Stimulated activated CD4-positive, alpha-beta T cell treated with anti-CD3 and anti-CD28 coated beads, Interleukin-12 subunit alpha, Interleukin-12 subunit beta, amount 100 ng/mL, for 24 hours (primary cell): ENCODE results near the gene OMA1.
"Not testable (repeated sequence)": the region's sequence is repeated elsewhere in the genome, so short reads cannot be mapped to it uniquely, and the experiment has no call there.

Experiments
- DNase-seq, 2 experiments: peaks; one replicate each; pipeline ENCODE4 v3.0.0-alpha.2; 2020; ENCODE audit warnings: low read depth in 2 of 2

Gene OMA1

DNA sequence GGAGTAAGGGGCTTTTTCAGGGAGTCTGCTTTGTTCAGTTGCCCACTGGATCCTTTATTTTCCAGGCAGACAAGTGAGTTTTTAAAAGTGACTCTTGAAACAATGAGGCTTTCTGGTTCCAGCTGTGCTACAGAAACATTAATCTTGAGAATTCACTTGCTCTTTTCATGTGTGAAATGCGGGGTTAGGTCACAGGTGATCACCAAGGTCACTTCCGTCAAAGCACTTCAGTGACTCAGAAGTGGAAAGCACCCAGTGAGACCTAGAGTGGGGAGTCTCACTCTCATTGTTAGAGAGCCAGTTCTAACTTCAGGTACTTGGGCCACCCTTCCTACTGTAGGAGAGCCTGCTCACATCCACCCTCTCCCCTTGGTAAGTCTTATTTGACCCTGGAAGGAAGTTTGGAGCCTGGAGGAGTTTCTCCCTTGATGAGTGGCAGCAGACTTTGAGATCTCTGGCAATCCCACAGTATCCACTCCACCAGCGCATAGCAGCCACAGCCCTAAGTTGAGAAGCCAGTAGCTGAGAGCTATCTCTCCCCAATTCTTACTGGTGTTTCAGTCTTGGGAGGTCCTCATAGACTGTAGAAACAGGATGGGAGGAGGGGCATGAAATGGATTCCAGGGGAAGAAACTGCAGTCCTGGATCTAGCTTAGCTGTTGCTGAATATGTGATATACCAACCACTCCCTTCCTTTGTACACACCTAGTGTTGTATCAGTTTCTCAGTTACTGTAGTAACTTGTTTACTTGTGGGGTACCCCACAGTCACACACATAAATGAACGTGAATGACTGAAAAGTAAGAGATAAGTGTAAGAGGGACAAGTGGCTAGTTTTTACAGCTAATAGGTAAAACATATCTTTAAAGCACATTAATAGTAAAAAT lies 27.4 kb upstream of the OMA1 start:
- no peak for DNase-seq

DNA sequence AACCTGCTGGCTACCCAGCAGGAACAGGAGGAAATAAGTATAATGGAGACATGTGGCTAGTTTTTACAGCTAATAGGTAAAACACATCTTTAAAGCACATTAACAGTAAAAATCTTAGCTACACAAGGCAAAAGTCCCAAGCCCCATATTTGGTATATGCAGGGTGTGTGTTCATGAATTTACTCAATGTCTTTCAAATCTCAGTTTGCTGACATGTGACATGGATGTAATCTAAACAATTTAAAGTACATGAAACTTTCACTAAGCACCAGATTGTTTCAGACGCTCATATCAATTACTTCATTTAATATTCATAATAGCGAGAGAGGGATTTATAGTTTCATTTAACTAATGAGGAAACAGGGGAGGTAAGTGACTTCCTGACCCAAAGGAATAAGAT lies 26.6 kb upstream of the OMA1 start:
- no peak for DNase-seq

DNA sequence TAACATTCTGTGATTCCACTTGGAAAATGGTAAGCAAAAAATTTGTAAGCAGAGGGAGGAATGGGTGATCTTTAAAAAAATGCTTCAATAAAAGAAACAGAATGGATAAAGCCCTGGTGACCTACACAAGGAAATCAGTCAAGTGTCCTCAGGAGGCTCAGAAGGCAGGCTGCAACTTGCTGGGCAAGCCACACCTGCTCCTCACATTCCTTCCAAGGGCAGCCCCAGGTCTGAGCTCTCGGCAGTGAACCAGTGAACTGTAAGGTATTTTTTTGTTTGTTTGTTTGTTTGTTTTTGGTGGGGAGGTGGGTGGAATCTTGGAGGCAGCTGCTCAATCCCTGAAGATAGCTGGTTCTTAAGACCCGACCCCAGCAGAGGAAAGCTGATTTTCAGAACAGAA lies 26.2 kb upstream of the OMA1 start:
- no peak for DNase-seq

DNA sequence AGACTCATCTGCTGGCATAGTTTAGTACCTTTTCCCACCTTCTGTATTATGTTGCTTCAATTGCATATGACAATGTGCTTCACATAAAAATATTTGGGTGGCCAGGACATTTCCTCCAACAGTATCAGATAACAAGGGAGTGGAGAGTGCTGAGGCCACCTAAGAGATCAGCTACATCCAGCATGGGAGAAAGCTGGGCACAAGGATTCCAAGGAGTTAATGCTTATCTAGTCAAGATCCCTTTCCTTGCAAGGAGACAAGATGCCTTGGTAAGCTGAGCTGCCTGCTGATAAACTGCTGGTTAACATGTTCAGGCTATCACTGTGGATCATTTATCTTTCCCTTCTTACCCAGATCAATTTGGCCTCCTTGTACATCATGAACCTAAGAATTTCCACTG lies 25.1 kb upstream of the OMA1 start:
- no peak for DNase-seq

DNA sequence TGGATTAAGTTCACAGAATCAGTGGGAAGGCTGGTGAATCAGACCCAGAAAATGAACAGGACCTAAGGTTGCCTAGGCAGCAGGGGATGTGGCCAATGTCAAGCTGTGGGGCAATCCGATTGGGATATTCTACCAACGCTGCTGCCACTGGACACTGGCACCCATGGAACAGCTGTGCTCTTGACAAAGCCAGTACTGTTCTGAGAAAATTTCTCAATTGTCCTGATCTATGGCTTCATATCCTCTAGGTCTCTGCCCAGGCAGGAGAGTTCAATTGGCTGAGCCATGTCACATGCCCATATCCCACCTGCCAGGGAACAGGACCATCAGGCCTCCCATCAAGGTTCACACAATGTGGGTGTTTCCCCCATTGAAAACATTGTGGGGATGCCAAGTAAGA lies 24.3 kb upstream of the OMA1 start:
- no peak for DNase-seq

DNA sequence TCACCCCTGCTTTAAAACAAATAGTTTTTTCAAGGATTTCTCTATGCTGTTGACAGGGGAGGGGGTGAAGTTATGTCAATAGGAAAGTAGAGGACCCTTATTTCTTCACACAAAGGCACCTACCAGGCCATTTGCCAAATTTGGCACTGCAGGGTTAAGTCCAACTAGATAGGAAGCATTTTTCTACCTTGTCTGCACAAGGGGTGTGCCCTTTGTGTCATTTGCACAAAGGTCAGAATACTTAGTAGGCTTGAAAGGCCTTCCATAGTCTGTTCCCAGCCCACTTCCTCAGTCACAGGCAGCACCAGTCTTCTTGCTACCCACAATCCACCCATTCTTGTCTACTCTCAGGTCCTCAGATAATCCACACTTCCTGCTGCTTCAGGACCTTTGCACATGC lies 23.6 kb upstream of the OMA1 start:
- no peak for DNase-seq

DNA sequence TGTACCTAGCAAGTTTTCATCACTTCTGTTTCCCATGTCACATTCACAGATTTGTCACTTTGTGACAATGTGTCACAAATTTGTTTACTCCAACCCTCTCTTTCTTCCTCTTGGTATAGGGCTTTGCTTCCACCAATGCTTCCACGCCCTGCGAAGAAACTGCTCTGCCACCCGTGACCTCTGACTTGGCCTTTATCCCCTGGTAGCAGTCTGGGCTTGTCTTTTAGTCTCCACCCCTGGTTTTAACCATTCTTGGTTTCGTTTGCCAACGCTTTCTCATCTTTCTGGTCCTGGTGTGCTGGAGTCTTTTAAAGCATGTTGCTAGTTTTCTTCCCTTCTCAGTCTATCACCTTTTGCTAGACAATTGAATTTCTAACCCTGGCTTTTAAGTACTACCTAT lies 22.4 kb upstream of the OMA1 start:
- no peak for DNase-seq

DNA sequence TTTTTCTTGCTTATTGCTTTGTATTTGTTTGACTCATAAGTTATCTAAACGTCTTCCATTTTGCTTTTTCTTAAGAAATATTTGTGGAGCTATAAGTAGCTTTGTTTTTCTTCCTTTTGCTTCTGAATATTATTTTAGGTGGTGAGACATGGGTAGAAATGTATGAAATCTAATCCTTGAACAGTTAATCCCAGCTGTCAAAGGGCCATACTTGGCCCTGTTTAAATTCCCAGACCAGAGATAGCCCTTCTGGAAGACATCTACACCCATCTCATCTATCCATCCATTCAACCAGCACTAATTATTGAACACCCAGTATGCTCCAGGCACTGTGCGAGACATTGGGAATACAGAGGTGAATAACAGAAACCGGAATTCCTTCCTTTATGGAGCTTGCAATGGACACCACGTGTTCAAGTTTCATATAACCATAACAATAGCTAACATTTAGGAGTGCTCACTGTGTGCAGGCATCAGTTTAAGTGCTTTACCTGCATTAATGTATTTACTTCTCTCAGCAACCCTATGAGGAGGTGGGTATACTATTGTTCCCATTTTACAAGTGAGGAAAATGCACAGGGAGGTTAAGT lies 21.8 kb upstream of the OMA1 start:
- DNase-seq = no peak

DNA sequence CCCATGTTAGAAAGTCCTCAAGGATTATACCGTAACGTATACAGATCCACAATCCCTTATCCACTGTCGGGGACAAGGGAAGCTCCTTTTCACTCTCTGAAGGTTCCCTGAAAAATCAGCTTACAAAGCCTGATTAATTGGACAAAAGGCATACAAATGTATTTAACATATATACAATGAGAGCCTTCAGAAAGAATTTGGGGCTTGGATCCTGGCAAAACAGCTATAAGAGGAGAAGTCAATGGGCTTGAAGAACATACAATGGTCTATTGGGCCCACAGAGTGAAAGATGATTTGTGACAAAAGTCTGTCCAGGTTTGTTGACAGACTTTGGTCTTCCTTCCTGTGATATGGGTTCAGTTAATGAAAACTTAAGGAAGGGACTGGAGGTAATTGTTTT lies 19.8 kb upstream of the OMA1 start:
- no peak for DNase-seq

DNA sequence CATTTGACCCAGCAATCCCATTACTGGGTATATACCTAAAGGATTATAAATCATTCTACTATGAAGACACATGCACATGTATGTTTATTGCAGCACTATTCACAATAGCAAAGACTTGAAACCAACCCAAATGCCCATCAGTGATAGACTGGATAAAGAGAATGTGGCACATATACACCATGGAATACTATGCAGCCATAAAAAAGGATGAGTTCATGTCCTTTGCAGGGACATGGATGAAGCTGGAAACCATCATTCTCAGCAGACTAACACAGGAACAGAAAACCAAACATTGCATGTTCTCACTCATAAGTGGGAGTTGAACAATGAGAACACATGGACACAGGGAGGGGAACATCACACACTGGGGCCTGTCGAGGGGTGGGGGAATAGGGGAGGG lies 17.2 kb upstream of the OMA1 start:
- not testable (repeated sequence) for DNase-seq

DNA sequence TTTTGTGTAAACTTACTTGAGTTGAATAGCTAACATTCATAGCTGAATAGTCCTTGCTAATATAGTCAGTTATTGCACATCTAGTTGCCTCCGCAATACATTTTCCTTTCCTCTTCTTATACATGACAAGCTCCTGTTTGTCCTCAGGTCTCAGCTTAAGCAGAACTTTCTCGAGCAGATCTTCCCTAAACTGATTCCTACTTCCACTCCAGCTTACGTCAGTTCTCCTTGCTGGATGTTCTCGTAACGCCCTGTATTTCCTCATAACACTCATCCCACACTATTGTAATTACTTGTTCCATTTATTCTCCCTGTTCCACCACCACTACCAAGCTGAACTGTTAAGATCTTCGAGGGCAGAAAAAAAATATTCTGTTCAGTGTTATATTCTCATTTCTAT lies 15.1 kb upstream of the OMA1 start:
- DNase-seq = no peak

DNA sequence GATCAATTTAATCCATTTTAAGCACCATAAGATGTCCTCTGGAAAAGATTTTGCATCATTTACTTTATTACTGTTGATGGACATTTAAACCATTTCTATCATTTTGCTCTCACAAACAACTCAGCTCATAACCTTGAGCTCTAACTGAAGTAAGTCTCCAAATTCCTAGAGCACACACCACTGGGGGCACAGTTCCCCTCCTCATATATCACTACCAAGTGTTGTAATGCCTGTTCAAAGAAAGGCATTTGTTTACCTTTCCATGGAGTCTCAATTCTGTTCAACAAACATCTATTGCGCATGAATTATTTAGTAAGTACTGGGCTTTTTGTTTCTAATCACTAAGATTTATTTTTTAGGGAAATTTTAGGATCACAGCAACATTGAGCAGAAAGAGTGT lies 8.9 kb upstream of the OMA1 start:
- no peak for DNase-seq

DNA sequence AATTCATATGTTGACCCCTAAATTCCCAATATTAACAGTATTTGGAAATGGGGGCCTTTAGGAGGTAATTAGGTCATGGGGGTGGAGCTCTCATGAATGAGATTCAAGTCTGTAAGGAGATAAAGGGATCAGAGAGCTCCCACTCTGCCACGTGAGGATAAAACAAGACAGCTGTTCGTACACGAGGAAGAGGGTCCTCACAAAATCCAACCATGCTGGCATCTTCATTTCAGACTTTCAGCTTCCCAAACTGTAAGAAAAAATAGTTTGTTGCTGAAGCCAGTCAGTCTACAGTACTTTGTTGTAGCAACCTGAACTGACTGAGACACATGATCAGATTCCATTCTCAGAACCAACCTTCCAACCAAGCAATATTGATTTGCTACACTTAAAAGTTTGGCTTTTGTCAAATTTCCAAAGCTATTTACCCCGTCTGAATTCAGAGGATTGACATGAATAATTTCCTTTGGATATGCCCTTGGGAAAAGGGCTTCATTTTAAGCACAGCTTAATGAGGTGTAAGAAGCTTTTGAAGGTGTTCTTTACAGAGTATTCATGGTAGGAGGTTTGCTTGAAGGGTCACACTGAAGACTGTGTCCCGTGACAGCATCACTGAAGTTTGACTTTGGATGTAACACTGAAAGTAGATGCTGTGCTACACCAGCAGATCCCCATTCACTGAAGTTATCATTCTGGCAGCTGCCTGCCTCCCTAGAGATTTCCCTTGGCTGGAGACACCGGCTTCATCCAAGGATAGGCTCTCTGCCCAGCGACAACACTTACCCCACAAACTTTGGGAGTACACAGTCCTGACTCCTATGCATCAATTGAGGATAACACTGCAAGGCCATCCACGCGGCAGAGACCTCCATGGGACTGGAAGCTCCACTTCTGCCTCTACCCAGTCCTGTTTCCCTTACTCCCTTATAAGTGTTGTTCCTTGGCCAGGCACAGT lies 4.9 kb upstream of the OMA1 start:
- no peak for DNase-seq

DNA sequence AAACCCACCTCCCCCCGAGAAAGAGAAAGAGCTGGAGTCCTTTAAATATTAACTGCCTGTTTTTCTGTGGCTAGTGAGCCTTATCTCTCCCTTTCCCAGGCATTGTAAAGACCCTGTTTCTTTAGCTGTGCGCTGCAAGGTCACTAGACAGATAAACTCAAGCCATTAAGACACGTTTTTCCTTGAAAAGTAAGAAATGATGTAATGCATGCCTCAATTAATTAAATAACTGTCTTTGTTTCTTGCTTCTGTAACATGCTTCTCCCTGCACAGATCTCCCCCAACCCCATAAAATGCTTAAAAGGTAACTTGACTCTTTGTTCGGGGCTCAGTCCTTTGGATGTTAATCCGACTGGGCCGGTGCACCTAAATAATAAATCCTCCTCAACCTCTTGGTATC lies 2.8 kb upstream of the OMA1 start:
- DNase-seq = not testable (repeated sequence)

DNA sequence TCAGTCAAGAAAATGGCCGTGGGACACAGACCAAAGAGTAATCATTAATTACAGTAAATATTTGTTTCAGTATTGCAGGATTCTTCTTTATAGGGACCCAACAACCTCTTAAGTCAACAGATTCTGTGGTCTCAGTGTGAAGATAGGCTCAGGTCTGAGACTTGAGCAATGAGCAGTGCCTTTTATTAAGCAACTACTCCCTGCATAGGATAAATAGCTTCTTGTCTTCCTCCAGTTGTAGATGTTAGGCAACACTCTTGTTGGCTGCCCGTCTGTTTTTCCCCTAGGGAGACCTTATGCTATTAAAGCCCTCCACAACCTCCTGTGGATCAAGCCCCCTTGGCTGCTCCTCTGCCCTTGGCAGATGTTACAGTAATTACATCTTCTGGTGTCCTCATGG lies 1.8 kb upstream of the OMA1 start:
- DNase-seq = no peak

DNA sequence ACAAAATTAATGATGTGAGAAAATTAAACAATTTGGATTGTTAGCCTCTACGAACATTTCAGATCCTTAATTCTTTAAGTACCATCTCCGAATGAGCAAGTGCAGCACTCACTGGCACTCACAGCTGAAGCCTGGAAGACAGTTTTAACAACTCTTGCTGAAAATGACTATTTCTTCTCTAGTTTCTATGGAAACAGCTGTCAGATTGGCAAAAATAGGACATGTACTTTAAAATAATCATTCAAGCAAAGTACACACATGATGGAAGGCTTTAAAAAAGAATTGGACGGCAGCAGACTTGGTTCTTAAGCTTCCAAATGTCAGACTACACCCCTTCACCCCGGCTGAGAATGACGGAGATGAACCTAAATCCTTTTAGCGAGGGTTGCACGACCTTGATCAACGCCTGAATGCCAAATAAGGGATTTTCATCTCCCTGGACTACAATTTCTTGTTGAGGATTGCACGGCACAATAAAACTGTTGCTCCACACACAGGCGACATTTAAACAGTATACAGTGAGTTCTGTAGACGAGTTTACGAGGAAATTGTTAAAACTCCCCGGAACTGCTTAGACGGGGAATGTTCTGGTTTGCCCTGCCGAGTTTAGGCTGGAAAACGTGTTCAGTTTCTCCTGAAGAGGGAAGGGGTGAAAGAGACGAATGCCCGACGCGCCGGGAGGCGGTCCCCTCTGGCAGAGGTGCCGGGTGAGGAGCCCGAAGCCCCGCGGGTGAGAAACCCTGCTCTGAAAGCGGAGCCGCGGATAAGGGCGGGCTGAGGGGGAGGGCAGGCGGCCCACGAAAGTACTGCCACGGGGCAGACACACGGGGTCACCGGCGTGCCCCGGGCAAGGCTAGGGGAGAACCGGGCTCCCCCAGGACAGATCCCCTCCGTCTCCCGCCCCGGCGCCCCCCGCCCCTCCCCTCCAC lies 671 bp downstream of the OMA1 start:
- DNase-seq = peak; percentile 59 to 66

DNA sequence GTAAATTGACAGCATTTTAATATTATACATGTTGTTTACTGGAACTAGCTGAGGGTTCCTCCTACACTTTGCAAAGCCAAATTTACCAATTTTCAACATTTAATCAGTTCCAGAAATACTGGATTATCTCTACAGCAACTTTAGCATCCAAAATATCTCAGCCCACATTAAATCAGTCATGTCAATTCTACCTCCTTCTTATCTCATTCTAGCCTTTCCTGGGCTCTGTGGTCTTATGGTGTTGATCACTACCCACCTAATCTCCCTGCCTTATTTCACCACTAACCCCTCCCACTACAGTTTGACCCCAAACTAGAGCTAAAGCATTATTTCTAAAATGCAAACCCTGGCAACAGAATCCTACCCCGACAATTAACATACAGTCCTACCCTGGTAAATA lies 3.3 kb downstream of the OMA1 start:
- no peak for DNase-seq

DNA sequence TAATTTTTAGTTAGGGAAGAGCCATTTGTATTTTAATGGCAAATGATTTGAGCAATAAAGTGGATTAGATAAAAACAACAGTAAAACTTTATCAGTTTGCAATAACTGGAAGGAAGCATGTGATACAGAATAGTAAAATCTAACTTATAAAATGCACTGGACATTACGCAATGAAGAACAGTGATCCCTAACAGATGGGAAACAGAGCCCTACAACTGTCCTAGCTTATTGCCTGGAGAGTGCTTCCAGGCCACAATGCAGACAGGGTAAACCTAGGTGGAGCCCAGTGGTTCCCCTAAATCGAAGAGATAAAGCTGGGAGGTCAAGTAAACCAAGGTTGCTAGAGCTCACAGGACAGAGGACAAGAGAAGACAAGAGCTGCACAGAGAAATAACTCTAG lies 7.0 kb downstream of the OMA1 start:
- no peak for DNase-seq

DNA sequence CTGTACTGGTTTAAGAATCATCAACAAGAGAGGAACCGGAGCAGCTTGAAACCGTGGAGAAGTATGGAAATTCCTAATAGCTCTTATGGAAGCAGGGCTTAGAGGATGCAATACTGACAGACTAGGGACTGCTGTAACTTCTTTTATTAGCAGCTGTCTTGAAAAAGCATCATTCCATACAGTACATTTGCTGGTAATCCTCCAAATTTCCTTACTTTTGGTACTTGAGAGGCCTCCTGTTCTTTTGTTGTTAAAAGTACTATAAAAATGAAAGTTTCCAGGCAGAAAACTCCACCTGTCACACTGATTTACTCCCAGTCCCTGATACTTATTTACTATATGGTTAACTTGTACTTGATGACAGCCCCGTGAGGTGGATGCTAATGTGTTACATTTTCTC lies 7.7 kb downstream of the OMA1 start:
- no peak for DNase-seq

DNA sequence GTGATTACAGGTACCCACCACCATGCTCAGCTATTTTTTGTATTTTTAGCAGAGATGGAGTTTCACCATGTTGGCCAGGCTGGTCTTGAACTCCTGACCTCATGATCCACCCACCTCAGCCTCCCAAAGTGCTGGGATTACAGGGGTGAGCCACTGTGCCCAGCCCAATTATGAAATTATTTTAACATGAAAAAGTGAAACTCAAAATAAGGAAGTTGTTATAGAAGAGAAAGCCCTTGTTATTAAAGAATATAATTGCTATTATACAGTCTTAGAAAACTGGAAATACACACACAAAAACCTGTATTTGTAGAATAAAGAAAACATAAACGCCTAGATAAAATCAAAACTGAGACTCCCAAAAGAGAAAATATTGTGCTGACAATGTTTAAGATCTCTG lies 14.7 kb downstream of the OMA1 start:
- not testable (repeated sequence) for DNase-seq

DNA sequence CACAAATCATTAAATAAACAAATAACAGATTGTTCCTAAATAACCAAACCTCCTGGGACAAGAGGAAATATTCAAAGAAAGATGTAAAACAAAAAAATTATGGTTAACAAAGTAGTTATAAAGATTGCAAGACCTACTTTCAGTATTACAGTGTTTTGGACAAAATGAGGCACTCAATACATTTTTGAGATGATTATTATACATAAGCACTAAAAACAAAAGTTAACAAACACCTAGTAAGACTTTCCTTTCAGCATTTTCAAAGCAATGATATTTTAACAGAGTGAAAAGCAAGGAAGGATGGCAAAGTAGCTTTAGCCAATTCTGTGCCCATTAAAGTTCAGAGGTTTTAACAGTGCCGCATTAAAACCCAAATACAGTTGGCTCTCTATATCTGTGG lies 17.2 kb downstream of the OMA1 start:
- no peak for DNase-seq
